ENCODE measurements around the gene KCNG2.

KCNG2 gene

GRCh38 chr18:79924814-79925731, 127.3 kb downstream of the KCNG2 start:
- Histone ChIP-seq H3K9me3 (ENCODE audit: low read length) (peaks cover 11% of the 10 kb centered on the region), H3K36me3 (ENCODE audit: insufficient read depth, low read length) (peaks cover 21% of the 10 kb centered on the region), H3K27me3 (ENCODE audit: control insufficient read depth in 1 of 2, insufficient read depth in 2 of 2, low read length in 2 of 2) (no peaks in the 10 kb centered on the region), H3K9ac (ENCODE audit: low read length) (no peak overlapping the region), H3K4me3 (ENCODE audit: low read depth in 1 of 2, low read length in 2 of 2) (no peak overlapping the region), H3K4me1 (ENCODE audit: insufficient read depth, low read length) (peaks cover 5% of the 10 kb centered on the region), H3K27ac (ENCODE audit: low read depth, low read length) (no peak overlapping the region)

- peaks cover 5% of the 10 kb centered on the region for H3K4me1 ChIP-seq (ENCODE audit: insufficient read depth, low read length)
- peaks cover 13% of the 10 kb centered on the region for H3K9me3 ChIP-seq (ENCODE audit: low read length)
- H3K4me3 ChIP-seq (ENCODE audit: low read depth in 1 of 2, low read length in 2 of 2): no peak overlapping the region
- H3K36me3 ChIP-seq (ENCODE audit: insufficient read depth, low read length): peaks cover 21% of the 10 kb centered on the region
- H3K27me3 ChIP-seq (ENCODE audit: control insufficient read depth in 1 of 2, insufficient read depth in 2 of 2, low read length in 2 of 2): no peaks in the 10 kb centered on the region
- no peak overlapping the region for H3K27ac ChIP-seq (ENCODE audit: low read depth, low read length)
- H3K9ac ChIP-seq (ENCODE audit: low read length): no peak overlapping the region
These were observed 128.6 kb downstream of the KCNG2 start for GRCh38 chr18:79926306-79926705.

GRCh38 chr18:79926715-79927606, 129.2 kb downstream of the KCNG2 start:
- H3K9ac ChIP-seq (ENCODE audit: low read length): no peak overlapping the region
- H3K27ac ChIP-seq (ENCODE audit: low read depth, low read length): no peak overlapping the region
- H3K4me1 ChIP-seq (ENCODE audit: insufficient read depth, low read length): peaks cover 5% of the 10 kb centered on the region
- peaks cover 13% of the 10 kb centered on the region for H3K9me3 ChIP-seq (ENCODE audit: low read length)
- no peak overlapping the region for H3K4me3 ChIP-seq (ENCODE audit: low read depth in 1 of 2, low read length in 2 of 2)
- no peaks in the 10 kb centered on the region for H3K27me3 ChIP-seq (ENCODE audit: control insufficient read depth in 1 of 2, insufficient read depth in 2 of 2, low read length in 2 of 2)
- peaks cover 21% of the 10 kb centered on the region for H3K36me3 ChIP-seq (ENCODE audit: insufficient read depth, low read length)

- Histone ChIP-seq H3K4me3 (ENCODE audit: low read depth in 1 of 2, low read length in 2 of 2) (no peak overlapping the region), H3K9me3 (ENCODE audit: low read length) (peaks cover 15% of the 10 kb centered on the region), H3K36me3 (ENCODE audit: insufficient read depth, low read length) (peaks cover 21% of the 10 kb centered on the region), H3K27me3 (ENCODE audit: control insufficient read depth in 1 of 2, insufficient read depth in 2 of 2, low read length in 2 of 2) (no peaks in the 10 kb centered on the region), H3K9ac (ENCODE audit: low read length) (no peak overlapping the region), H3K27ac (ENCODE audit: low read depth, low read length) (no peak overlapping the region), H3K4me1 (ENCODE audit: insufficient read depth, low read length) (peaks cover 5% of the 10 kb centered on the region)
These were observed 130.1 kb downstream of the KCNG2 start for GRCh38 chr18:79927607-79928562.

- no peaks in the 10 kb centered on the region for H3K27me3 ChIP-seq (ENCODE audit: control insufficient read depth in 1 of 2, insufficient read depth in 2 of 2, low read length in 2 of 2)
- H3K9ac ChIP-seq (ENCODE audit: low read length): no peak overlapping the region
- H3K4me3 ChIP-seq (ENCODE audit: low read depth in 1 of 2, low read length in 2 of 2): no peak overlapping the region
- peaks cover 21% of the 10 kb centered on the region for H3K36me3 ChIP-seq (ENCODE audit: insufficient read depth, low read length)
- peaks cover 19% of the 10 kb centered on the region for H3K9me3 ChIP-seq (ENCODE audit: low read length)
- H3K4me1 ChIP-seq (ENCODE audit: insufficient read depth, low read length): peaks cover 5% of the 10 kb centered on the region
- no peak overlapping the region for H3K27ac ChIP-seq (ENCODE audit: low read depth, low read length)
These were observed 130.8 kb downstream of the KCNG2 start for GRCh38 chr18:79928563-79928960.

- peaks cover 19% of the 10 kb centered on the region for H3K9me3 ChIP-seq (ENCODE audit: low read length)
- H3K9ac ChIP-seq (ENCODE audit: low read length): no peak overlapping the region
- H3K36me3 ChIP-seq (ENCODE audit: insufficient read depth, low read length): peaks cover 17% of the 10 kb centered on the region
- peaks cover 2% of the 10 kb centered on the region for H3K4me1 ChIP-seq (ENCODE audit: insufficient read depth, low read length)
- no peaks in the 10 kb centered on the region for H3K27me3 ChIP-seq (ENCODE audit: control insufficient read depth in 1 of 2, insufficient read depth in 2 of 2, low read length in 2 of 2)
- H3K4me3 ChIP-seq (ENCODE audit: low read depth in 1 of 2, low read length in 2 of 2): no peak overlapping the region
- no peak overlapping the region for H3K27ac ChIP-seq (ENCODE audit: low read depth, low read length)
These were observed 132.4 kb downstream of the KCNG2 start for GRCh38 chr18:79930020-79930642.

GRCh38 chr18:79931475-79931874, 133.7 kb downstream of the KCNG2 start:
- peaks cover 19% of the 10 kb centered on the region for H3K9me3 ChIP-seq (ENCODE audit: low read length)
- no peaks in the 10 kb centered on the region for H3K4me1 ChIP-seq (ENCODE audit: insufficient read depth, low read length)
- H3K27ac ChIP-seq (ENCODE audit: low read depth, low read length): no peak overlapping the region
- H3K27me3 ChIP-seq (ENCODE audit: control insufficient read depth in 1 of 2, insufficient read depth in 2 of 2, low read length in 2 of 2): no peaks in the 10 kb centered on the region
- no peak overlapping the region for H3K4me3 ChIP-seq (ENCODE audit: low read depth in 1 of 2, low read length in 2 of 2)
- peaks cover 17% of the 10 kb centered on the region for H3K36me3 ChIP-seq (ENCODE audit: insufficient read depth, low read length)
- no peak overlapping the region for H3K9ac ChIP-seq (ENCODE audit: low read length)

- Histone ChIP-seq H3K27ac (ENCODE audit: low read depth, low read length) (no peak overlapping the region), H3K4me3 (ENCODE audit: low read depth in 1 of 2, low read length in 2 of 2) (no peak overlapping the region), H3K36me3 (ENCODE audit: insufficient read depth, low read length) (peaks cover 16% of the 10 kb centered on the region), H3K4me1 (ENCODE audit: insufficient read depth, low read length) (no peaks in the 10 kb centered on the region), H3K27me3 (ENCODE audit: control insufficient read depth in 1 of 2, insufficient read depth in 2 of 2, low read length in 2 of 2) (no peaks in the 10 kb centered on the region), H3K9me3 (ENCODE audit: low read length) (peaks cover 19% of the 10 kb centered on the region), H3K9ac (ENCODE audit: low read length) (no peak overlapping the region)
These were observed 135.2 kb downstream of the KCNG2 start for GRCh38 chr18:79932907-79933306.

GRCh38 chr18:79933765-79934164, 136.0 kb downstream of the KCNG2 start:
- H3K9ac ChIP-seq (ENCODE audit: low read length): no peak overlapping the region
- H3K27me3 ChIP-seq (ENCODE audit: control insufficient read depth in 1 of 2, insufficient read depth in 2 of 2, low read length in 2 of 2): no peaks in the 10 kb centered on the region
- no peak overlapping the region for H3K27ac ChIP-seq (ENCODE audit: low read depth, low read length)
- H3K36me3 ChIP-seq (ENCODE audit: insufficient read depth, low read length): peaks cover 8% of the 10 kb centered on the region
- peaks cover 19% of the 10 kb centered on the region for H3K9me3 ChIP-seq (ENCODE audit: low read length)
- H3K4me3 ChIP-seq (ENCODE audit: low read depth in 1 of 2, low read length in 2 of 2): no peak overlapping the region
- H3K4me1 ChIP-seq (ENCODE audit: insufficient read depth, low read length): no peaks in the 10 kb centered on the region

GRCh38 chr18:79934311-79935097, 136.8 kb downstream of the KCNG2 start:
- H3K9ac ChIP-seq (ENCODE audit: low read length): no peak overlapping the region
- H3K27ac ChIP-seq (ENCODE audit: low read depth, low read length): no peak overlapping the region
- H3K4me3 ChIP-seq (ENCODE audit: low read depth in 1 of 2, low read length in 2 of 2): no peak overlapping the region
- H3K36me3 ChIP-seq (ENCODE audit: insufficient read depth, low read length): peaks cover under 1% of the 10 kb centered on the region
- peaks cover 13% of the 10 kb centered on the region for H3K9me3 ChIP-seq (ENCODE audit: low read length)
- no peaks in the 10 kb centered on the region for H3K27me3 ChIP-seq (ENCODE audit: control insufficient read depth in 1 of 2, insufficient read depth in 2 of 2, low read length in 2 of 2)
- H3K4me1 ChIP-seq (ENCODE audit: insufficient read depth, low read length): no peaks in the 10 kb centered on the region

All from muscle layer of colon (tissue), 2 donors.